Spinal cord (tissue), 10 donors: ENCODE measurements around the gene DENND6A. TPM values are rescaled to one million over a fixed set of nuclear protein-coding genes. Genes with fewer than 3 reads are reported as not detected.
"Not testable (repeated sequence)": the region's sequence is repeated elsewhere in the genome, so short reads cannot be mapped to it uniquely, and the experiment has no call there.

Experiments
- DNase-seq, 6 donors: peaks; one replicate each; pipeline versions ENCODE4 v3.0.0 to v3.0.0-alpha.2; 2013 to 2015; ENCODE audit warnings: low spot score in 6 of 6, low read depth in 4 of 6
- H3K27ac ChIP-seq: one replicate; pipeline ENCODE4 v1.5.1; 2013; ENCODE audit warnings: low read depth, low read length, control low read depth
- H3K27me3 ChIP-seq: one replicate; pipeline ENCODE4 v1.6.1; 2013; ENCODE audit warnings: low read length; ENCODE audit not compliant: control insufficient read depth, insufficient read depth
- H3K36me3 ChIP-seq: one replicate; pipeline ENCODE4 v1.6.1; 2013; ENCODE audit warnings: low read length; ENCODE audit not compliant: control insufficient read depth, insufficient read depth
- H3K4me1 ChIP-seq: one replicate; pipeline ENCODE4 v1.6.1; 2013; ENCODE audit warnings: low read length; ENCODE audit not compliant: control insufficient read depth, insufficient read depth
- H3K4me3 ChIP-seq: one replicate; pipeline ENCODE4 v1.5.1; 2013; ENCODE audit warnings: low read depth, low read length, control low read depth
- H3K9me3 ChIP-seq: one replicate; pipeline ENCODE4 v1.6.1; 2013; ENCODE audit warnings: low read length; ENCODE audit not compliant: control insufficient read depth, insufficient read depth
- WGBS: methylation state at CpG from one replicate; pipeline ENCODE4 v1.1.5; 2013; ENCODE audit warnings: missing lambda C conversion rate; ENCODE audit not compliant: insufficient coverage; 5-methylcytosine and 5-hydroxymethylcytosine counted together
- polyA plus RNA-seq, 2 donors: library from polyadenylated mRNA; unstranded; fragments of 120-200 nt; gene quantifications; one replicate each; pipeline ENCODE4 v1.2.1, GENCODE V29; 2013; ENCODE audit not compliant: insufficient read length in 2 of 2
- total RNA-seq, 2 donors: library from RNA; depleted of rRNA in 1 of 2; stranded (reverse); fragments of 120-200 nt in 1 of 2; fragments of >200 nt in 1 of 2; gene quantifications; one replicate each; pipeline versions ENCODE4 v1.2.3 to v1.2.4, GENCODE V29; 2013 to 2014
- donor health status: healthy.

The DENND6A gene
- total and polyA plus RNA-seq, 4 donors, result 19.1 to 59.4 (median 22.5) TPM

DNA sequence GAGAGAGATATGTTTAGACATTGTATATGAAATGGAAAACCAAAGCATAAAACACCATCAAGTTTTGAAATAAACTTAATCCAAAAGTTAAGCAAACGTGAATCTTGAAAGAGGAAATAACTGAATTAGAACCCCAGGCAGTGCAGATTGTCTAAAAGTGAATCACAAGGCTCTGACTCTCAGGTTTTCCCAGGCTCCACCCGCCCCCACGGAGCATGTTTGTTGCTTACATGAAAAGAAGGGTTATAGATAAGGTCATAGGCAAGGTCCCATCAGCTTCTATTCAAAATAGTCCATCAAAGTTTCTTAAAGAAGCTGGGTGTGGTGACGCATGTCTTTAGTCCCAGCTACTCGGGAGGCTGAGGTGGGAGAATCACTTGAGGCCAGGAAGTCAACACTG, 34.2 kb upstream of the DENND6A start:
- WGBS, result 80% methylated on average over 1 of the region's 5 CpGs
- H3K36me3 ChIP-seq, result no peaks in the 10 kb centered on the region

DNA sequence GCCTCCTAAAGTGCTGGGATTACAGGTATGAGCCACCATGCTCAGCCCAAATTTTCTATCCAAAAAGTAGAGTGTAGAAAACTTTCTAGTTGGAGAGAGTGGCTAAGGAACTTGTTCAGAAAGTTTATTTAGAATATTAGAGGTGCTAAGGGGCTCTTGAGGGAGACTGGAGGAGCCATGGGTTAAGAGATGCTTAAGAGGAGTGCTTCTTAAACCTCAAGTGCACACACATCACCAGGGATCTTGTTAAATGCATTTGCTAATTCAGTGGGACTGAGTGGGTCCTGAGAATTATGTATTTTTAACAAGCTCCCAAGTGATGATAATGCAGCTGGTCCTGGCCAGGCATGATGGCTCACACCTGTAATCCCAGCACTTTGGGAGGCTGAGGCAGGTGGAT, 33.5 kb upstream of the DENND6A start:
- Histone ChIP-seq H3K27ac (no peak overlapping the region), H3K9me3 (no peaks in the 10 kb centered on the region), H3K27me3 (no peaks in the 10 kb centered on the region), H3K4me3 (no peak overlapping the region), H3K4me1 (no peaks in the 10 kb centered on the region), H3K36me3 (no peaks in the 10 kb centered on the region)
- DNase-seq, result no peak

More for the DNA sequence above, 34.2 kb upstream of the DENND6A start:
- no peak for DNase-seq
- Histone ChIP-seq H3K4me1 (no peaks in the 10 kb centered on the region), H3K9me3 (no peaks in the 10 kb centered on the region), H3K27me3 (no peaks in the 10 kb centered on the region), H3K27ac (no peak overlapping the region), H3K4me3 (no peak overlapping the region)

DNA sequence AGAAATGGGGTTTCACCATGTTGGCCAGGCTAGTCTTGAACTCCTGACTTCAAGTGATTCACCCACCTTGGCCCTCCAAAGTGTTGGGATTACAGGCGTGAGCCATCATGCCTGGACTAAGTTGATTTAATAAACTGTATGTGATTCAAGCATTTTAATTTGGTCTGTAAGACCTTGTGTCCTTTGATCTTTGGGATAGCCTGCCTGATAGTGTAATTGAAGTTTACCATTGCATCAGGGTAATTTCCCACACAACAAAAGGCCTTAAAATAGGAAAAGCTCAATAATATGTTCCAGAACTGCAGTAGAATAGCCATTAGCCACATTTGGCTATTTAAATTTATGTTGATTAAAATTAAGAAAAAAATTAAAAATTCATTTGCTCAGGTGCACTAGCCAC, 25.2 kb upstream of the DENND6A start:
- H3K9me3 ChIP-seq, result no peaks in the 10 kb centered on the region
- H3K27ac ChIP-seq, result no peak overlapping the region
- no CpG with 5 or more reads among the region's 1 CpG for WGBS
- no peaks in the 10 kb centered on the region for H3K36me3 ChIP-seq
- H3K4me3 ChIP-seq, result no peak overlapping the region
- no peaks in the 10 kb centered on the region for H3K27me3 ChIP-seq
- no peaks in the 10 kb centered on the region for H3K4me1 ChIP-seq
- DNase-seq, result no peak

- Histone ChIP-seq H3K27ac (no peak overlapping the region), H3K4me1 (no peaks in the 10 kb centered on the region), H3K4me3 (no peak overlapping the region), H3K27me3 (no peaks in the 10 kb centered on the region), H3K9me3 (no peaks in the 10 kb centered on the region), H3K36me3 (no peaks in the 10 kb centered on the region)
- 92% methylated on average over 3 of the region's 6 CpGs for WGBS
- no peak for DNase-seq
Observed at GRCh38 chr3:57717205-57717868, 24.5 kb upstream of the DENND6A start.

- Histone ChIP-seq H3K36me3 (no peaks in the 10 kb centered on the region), H3K9me3 (no peaks in the 10 kb centered on the region), H3K4me1 (no peaks in the 10 kb centered on the region), H3K4me3 (no peak overlapping the region), H3K27ac (no peak overlapping the region), H3K27me3 (no peaks in the 10 kb centered on the region)
- 100% methylated on average over 2 of the region's 4 CpGs for whole genome bisulfite sequencing
- no peak for DNase-seq
Observed at GRCh38 chr3:57715686-57716085, 22.8 kb upstream of the DENND6A start.

DNA sequence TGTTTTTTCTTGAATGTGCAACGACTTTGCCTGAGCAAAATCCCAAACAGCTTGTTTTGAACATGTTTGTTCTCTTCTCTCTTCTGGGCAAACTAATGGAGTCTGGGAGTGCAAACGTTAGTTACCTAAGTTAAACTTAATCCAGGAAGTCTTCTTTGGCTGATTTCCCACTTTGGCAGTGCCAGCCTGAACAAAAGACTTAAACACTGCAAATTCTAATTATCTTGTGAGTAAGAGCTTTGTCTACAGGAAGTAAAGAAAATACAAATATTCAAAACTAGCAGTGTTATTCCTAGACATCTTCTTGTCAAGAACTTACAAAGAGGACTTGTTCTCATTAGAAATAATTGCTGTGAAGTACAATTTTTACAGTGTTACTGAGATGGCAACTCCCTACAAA, 16.7 kb upstream of the DENND6A start:
- no peak for DNase-seq
- H3K27ac ChIP-seq, result no peak overlapping the region
- H3K4me3 ChIP-seq, result no peak overlapping the region
- H3K4me1 ChIP-seq, result no peaks in the 10 kb centered on the region
- no peaks in the 10 kb centered on the region for H3K36me3 ChIP-seq
- H3K27me3 ChIP-seq, result no peaks in the 10 kb centered on the region
- 29% methylated on average over 1 of the region's 2 CpGs for WGBS
- no peaks in the 10 kb centered on the region for H3K9me3 ChIP-seq

DNA sequence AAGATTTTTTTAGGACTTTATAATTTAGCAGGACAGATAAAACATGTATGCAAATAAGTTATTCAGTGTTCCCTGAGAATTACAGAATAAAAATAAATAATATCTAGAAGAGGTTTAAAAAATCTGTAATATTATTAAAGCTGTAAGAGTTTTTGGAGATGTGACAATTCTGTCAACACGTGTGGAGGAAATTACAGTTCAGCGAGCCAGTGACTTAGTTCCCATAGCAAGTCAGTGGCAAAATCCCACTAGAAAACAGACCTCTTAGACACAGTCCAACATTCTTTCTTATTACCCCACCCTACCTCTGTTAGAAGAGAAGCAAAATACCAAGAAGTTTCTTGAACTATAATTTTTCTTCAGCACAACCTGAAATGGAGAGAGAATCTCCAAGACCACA, 16.2 kb upstream of the DENND6A start:
- Histone ChIP-seq H3K27ac (no peak overlapping the region), H3K9me3 (no peaks in the 10 kb centered on the region), H3K36me3 (no peaks in the 10 kb centered on the region), H3K4me1 (no peaks in the 10 kb centered on the region), H3K4me3 (no peak overlapping the region), H3K27me3 (no peaks in the 10 kb centered on the region)
- DNase-seq, result no peak
- no CpG with 5 or more reads among the region's 2 CpGs for WGBS

GRCh38 chr3:57706462-57706861, 13.6 kb upstream of the DENND6A start:
- H3K36me3 ChIP-seq, result no peaks in the 10 kb centered on the region
- H3K4me3 ChIP-seq, result no peak overlapping the region
- H3K27ac ChIP-seq, result no peak overlapping the region
- no peaks in the 10 kb centered on the region for H3K27me3 ChIP-seq
- no peaks in the 10 kb centered on the region for H3K9me3 ChIP-seq
- DNase-seq, result no peak
- 100% methylated on average over 1 of the region's 3 CpGs for WGBS
- H3K4me1 ChIP-seq, result no peaks in the 10 kb centered on the region

- not testable (repeated sequence) for H3K27ac ChIP-seq, H3K4me3 ChIP-seq, H3K27me3 ChIP-seq, H3K4me1 ChIP-seq, H3K9me3 ChIP-seq, DNase-seq, H3K36me3 ChIP-seq
- no CpG with 5 or more reads among the region's 3 CpGs for WGBS
Observed at GRCh38 chr3:57705351-57705750, 12.5 kb upstream of the DENND6A start.

- WGBS, result 96% methylated on average over 3 of the region's 6 CpGs
- no peaks in the 10 kb centered on the region for H3K36me3 ChIP-seq
- DNase-seq, result no peak
- H3K9me3 ChIP-seq, result no peaks in the 10 kb centered on the region
- no peak overlapping the region for H3K27ac ChIP-seq
- no peaks in the 10 kb centered on the region for H3K4me1 ChIP-seq
- no peak overlapping the region for H3K4me3 ChIP-seq
- no peaks in the 10 kb centered on the region for H3K27me3 ChIP-seq
Observed at GRCh38 chr3:57701781-57702180, 8.9 kb upstream of the DENND6A start.
